DND-41 (cell line): ENCODE measurements around the gene NTN1.
"Not testable (repeated sequence)": the region's sequence is repeated elsewhere in the genome, so short reads cannot be mapped to it uniquely, and the experiment has no call there.

Source experiments
- ATAC-seq: fragments of 200-7000 bp; cut with Tn5 transposase; 3 replicates; pipeline ENCODE4 v1.9.1; 2021; ENCODE audit warnings: low read depth; ENCODE audit not compliant: insufficient read depth
- DNase-seq: peaks from one replicate; pipeline ENCODE4 v3.0.0-alpha.2; 2020
- H2AFZ ChIP-seq: 2 replicates; pipeline ENCODE4 v1.6.0; 2012; ENCODE audit warnings: low read depth, low read length
- H3K27ac ChIP-seq: 2 replicates; pipeline ENCODE4 v1.5.1; 2012; ENCODE audit warnings: low read length, inconsistent platforms
- H3K27me3 ChIP-seq: fragments of 200-600 bp; sonication (generic); 2 replicates; pipeline ENCODE4 v1.6.0; 2012; ENCODE audit warnings: low read length, mild to moderate bottlenecking, inconsistent platforms; ENCODE audit not compliant: insufficient read depth, poor library complexity
- H3K36me3 ChIP-seq: 2 replicates; pipeline ENCODE4 v1.5.1; 2012; ENCODE audit warnings: low read length, inconsistent platforms; ENCODE audit not compliant: insufficient read depth
- H3K4me1 ChIP-seq: 2 replicates; pipeline ENCODE4 v1.5.1; 2012; ENCODE audit warnings: mild to moderate bottlenecking, low read length; ENCODE audit not compliant: insufficient read depth
- H3K4me2 ChIP-seq: 2 replicates; pipeline ENCODE4 v1.6.0; 2012; ENCODE audit warnings: mild to moderate bottlenecking, moderate library complexity, low read length, inconsistent platforms; ENCODE audit not compliant: insufficient read depth
- H3K4me3 ChIP-seq, 2 experiments: fragments of 200-600 bp in 1 of 2; shearing (Covaris generic) in 1 of 2; 2 replicates each; pipeline ENCODE4 v1.5.1; 2012 to 2016; ENCODE audit warnings: inconsistent platforms in 2 of 2, low read length in 2 of 2, mild to moderate bottlenecking in 2 of 2, low read depth in 1 of 2, moderate library complexity in 1 of 2
- H3K79me2 ChIP-seq: 2 replicates; pipeline ENCODE4 v1.6.0; 2012; ENCODE audit warnings: low read length, inconsistent platforms; ENCODE audit not compliant: insufficient read depth
- H3K9ac ChIP-seq: 2 replicates; pipeline ENCODE4 v1.6.0; 2012; ENCODE audit warnings: low read depth, mild to moderate bottlenecking, inconsistent platforms, low read length, moderate library complexity
- H3K9me3 ChIP-seq: 2 replicates; pipeline ENCODE4 v1.5.1; 2012; ENCODE audit warnings: low read length, moderate library complexity, mild to moderate bottlenecking, inconsistent platforms; ENCODE audit not compliant: insufficient read depth, severe bottlenecking
- H4K20me1 ChIP-seq: 2 replicates; pipeline ENCODE4 v1.6.0; 2012; ENCODE audit warnings: low read length; ENCODE audit not compliant: insufficient read depth
- CTCF ChIP-seq: IDR thresholded peaks from 2 replicates; pipeline ENCODE4 v1.5.1; 2012; ENCODE audit warnings: borderline replicate concordance, low read length, moderate library complexity, mild to moderate bottlenecking; ENCODE audit not compliant: poor library complexity, severe bottlenecking; ENCODE audit errors: extremely low read depth
- EZH2 ChIP-seq: IDR thresholded peaks from 3 replicates; pipeline ENCODE4 v1.6.1; 2012; ENCODE audit warnings: borderline replicate concordance, low read depth, mild to moderate bottlenecking, moderate library complexity, low read length, inconsistent platforms; ENCODE audit not compliant: severe bottlenecking

Gene NTN1

GRCh38 chr17:8986295-8986694, 35.0 kb upstream of the NTN1 start:
- Histone ChIP-seq H3K4me2 (no peak overlapping the region), H3K4me1 (peaks cover 16% of the 10 kb centered on the region), H3K36me3 (no peaks in the 10 kb centered on the region), H3K27ac (no peak overlapping the region), H4K20me1 (no peaks in the 10 kb centered on the region), H3K9me3 (peaks cover 5% of the 10 kb centered on the region), H2AFZ (no peak overlapping the region), H3K79me2 (no peaks in the 10 kb centered on the region), H3K9ac (no peak overlapping the region), H3K4me3 (no peak overlapping the region), H3K27me3 (no peaks in the 10 kb centered on the region)
- TF ChIP-seq EZH2 = no peak
- peak; percentile 46 for TF ChIP-seq CTCF
- ATAC-seq (no peak; the same call in 2 of the 3 replicates), DNase-seq (no peak)

GRCh38 chr17:8988263-8988935, 32.9 kb upstream of the NTN1 start:
- not testable (repeated sequence) for H3K9ac ChIP-seq, H3K79me2 ChIP-seq, ATAC-seq, H3K4me2 ChIP-seq, H3K9me3 ChIP-seq, H4K20me1 ChIP-seq, DNase-seq, H2AFZ ChIP-seq, H3K36me3 ChIP-seq, H3K27ac ChIP-seq, H3K4me3 ChIP-seq, H3K27me3 ChIP-seq
- peaks cover 21% of the 10 kb centered on the region for H3K4me1 ChIP-seq

- Histone ChIP-seq H2AFZ (peak overlapping the region; percentile 63), H3K79me2 (no peaks in the 10 kb centered on the region), H3K9me3 (peaks cover 3% of the 10 kb centered on the region), H3K27me3 (no peaks in the 10 kb centered on the region), H3K4me3 (no peak overlapping the region), H3K9ac (no peak overlapping the region), H3K27ac (0 out of 2 replicates have a peak overlapping the region, but pooled peaks have one; percentile 44), H3K36me3 (no peaks in the 10 kb centered on the region), H3K4me1 (peaks cover 9% of the 10 kb centered on the region), H3K4me2 (no peak overlapping the region), H4K20me1 (no peaks in the 10 kb centered on the region)
- DNase-seq (peak; percentile 79), ATAC-seq (peak; percentile 90)
- TF ChIP-seq EZH2 (no peak), CTCF (peak; percentile 88)
Measured at GRCh38 chr17:8991514-8992285, 29.6 kb upstream of the NTN1 start.

- no peak overlapping the region for H3K27ac ChIP-seq
- H3K4me2 ChIP-seq = no peak overlapping the region
- H3K79me2 ChIP-seq = no peaks in the 10 kb centered on the region
- no peaks in the 10 kb centered on the region for H3K27me3 ChIP-seq
- no peak overlapping the region for H2AFZ ChIP-seq
- TF ChIP-seq CTCF (peak; percentile 82), EZH2 (no peak)
- no peak overlapping the region for H3K9ac ChIP-seq
- H3K4me1 ChIP-seq = peaks cover 16% of the 10 kb centered on the region
- H3K36me3 ChIP-seq = no peaks in the 10 kb centered on the region
- ATAC-seq (peak; percentile 52; the same call in 2 of the 3 replicates), DNase-seq (peak; percentile 71)
- no peaks in the 10 kb centered on the region for H3K9me3 ChIP-seq
- no peaks in the 10 kb centered on the region for H4K20me1 ChIP-seq
- H3K4me3 ChIP-seq = no peak overlapping the region
Measured at GRCh38 chr17:8994319-8994718, 27.0 kb upstream of the NTN1 start.
